Measurements from ENCODE around the gene GIGYF1. TPM values are rescaled to one million over a fixed set of nuclear protein-coding genes. Genes with fewer than 3 reads are reported as not detected.
"Not testable (repeated sequence)": the region's sequence is repeated elsewhere in the genome, so short reads cannot be mapped to it uniquely, and the experiment has no call there.

Gene GIGYF1
- total RNA-seq, 1 experiment from 2014 or later = 22.1 TPM

GRCh38 chr7:100678291-100678984, 15.6 kb downstream of the GIGYF1 start:
- in situ Hi-C loops (cut with HindIII; ENCODE audit: low pct_unique_long_range_greater_than_20kb, low sequenced_read_pairs) = no loop called here
- DNase-seq (ENCODE audit: low read depth, low spot score) = no peak

DNA sequence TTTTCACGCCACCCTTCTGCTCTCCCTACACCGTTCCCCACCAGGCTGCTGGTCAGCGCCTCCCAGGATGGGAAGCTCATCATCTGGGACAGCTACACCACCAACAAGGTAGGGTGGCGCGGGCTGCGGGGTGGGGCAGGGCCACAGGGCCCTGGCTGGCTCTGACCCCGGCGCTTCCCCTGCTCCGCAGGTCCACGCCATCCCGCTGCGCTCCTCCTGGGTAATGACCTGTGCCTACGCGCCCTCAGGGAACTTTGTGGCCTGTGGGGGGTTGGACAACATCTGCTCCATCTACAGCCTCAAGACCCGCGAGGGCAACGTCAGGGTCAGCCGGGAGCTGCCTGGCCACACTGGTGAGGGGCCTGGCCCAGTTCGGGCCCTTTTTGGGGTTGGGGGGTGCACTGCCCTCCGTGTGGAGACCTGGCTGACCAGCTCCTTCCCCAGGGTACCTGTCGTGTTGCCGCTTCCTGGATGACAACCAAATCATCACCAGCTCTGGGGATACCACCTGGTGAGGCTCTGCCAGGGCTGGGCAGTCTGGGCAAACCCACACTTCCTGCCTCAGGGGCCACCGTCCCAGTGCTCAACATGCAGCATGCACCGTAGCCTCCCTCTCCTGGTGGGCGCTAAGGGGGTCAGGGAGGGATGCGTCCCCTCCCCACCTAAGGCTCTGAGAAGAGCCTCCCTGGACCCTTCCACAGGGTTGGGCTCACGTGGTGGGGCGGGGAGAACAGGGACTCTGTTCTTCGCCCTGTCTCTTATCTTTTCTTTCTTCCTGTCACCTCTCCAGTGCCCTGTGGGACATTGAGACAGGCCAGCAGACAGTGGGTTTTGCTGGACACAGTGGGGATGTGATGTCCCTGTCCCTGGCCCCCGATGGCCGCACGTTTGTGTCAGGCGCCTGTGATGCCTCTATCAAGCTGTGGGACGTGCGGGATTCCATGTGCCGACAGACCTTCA, 16.5 kb downstream of the GIGYF1 start:
- in situ Hi-C loops (cut with HindIII; ENCODE audit: low pct_unique_long_range_greater_than_20kb, low sequenced_read_pairs) = no loop called here
- no peak for DNase-seq (ENCODE audit: low read depth, low spot score)

DNA sequence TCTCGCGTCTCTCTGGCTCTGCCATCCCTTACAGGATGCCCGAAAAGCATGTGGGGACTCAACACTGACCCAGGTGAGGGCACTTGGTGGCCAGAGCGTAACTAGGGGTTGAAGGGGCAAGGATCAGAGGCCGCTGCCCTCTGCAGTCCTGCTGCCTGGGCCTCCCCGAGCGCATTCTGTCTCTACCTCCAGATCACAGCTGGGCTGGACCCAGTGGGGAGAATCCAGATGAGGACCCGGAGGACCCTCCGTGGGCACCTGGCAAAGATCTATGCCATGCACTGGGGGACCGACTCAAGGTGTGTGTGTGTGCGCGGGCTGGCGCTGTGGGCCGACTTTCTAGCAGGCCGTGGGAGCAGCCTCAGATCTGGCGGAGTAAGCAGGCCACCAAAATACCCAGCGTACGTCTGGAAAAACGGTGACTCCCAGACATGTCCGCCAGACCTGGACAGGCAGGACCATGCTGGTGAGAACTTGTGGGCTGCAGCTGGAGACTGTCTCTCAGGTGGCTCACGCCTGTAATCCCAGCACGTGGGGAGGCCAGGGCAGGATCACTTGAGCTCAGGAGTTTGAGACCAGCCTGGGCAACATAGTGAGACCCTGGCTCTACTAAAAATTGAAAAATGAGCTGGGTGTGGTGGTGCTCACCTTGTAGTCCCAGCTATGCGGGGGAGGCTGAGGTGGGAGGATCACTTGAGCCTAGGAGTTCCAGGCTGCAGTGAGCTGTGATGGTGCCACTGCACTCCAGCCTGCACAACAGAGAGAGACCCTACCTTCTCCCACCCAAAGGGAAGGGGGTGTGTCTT, 17.3 kb downstream of the GIGYF1 start:
- in situ Hi-C loops (cut with HindIII; ENCODE audit: low pct_unique_long_range_greater_than_20kb, low sequenced_read_pairs) = no loop called here
- DNase-seq (ENCODE audit: low read depth, low spot score) = no peak

- peak; percentile 40 for DNase-seq (ENCODE audit: low read depth, low spot score)
- in situ Hi-C loops (cut with HindIII; ENCODE audit: low pct_unique_long_range_greater_than_20kb, low sequenced_read_pairs) = no loop called here
Observed at GRCh38 chr7:100675581-100676350, 18.3 kb downstream of the GIGYF1 start.

DNA sequence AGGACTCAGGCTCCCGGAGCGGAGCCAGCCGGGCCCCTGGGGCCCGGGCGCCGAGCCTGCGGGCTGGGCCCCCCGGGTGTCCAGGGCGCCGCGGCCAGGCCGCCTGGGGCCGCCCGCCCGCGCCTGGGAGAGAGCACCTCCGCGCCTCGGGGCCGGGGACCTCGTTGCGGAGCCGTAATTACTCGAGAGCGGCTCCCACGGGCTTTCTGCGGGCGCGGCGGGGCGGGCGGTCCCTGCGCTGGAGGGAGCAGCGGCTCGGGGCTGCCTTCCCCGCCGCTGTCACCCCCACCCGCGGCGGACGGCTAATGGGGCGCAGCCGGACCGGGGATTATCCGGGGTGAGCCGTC, 19.0 kb downstream of the GIGYF1 start:
- in situ Hi-C loops (cut with HindIII; ENCODE audit: low pct_unique_long_range_greater_than_20kb, low sequenced_read_pairs) = no loop called here
- no peak for DNase-seq (ENCODE audit: low read depth, low spot score)

DNA sequence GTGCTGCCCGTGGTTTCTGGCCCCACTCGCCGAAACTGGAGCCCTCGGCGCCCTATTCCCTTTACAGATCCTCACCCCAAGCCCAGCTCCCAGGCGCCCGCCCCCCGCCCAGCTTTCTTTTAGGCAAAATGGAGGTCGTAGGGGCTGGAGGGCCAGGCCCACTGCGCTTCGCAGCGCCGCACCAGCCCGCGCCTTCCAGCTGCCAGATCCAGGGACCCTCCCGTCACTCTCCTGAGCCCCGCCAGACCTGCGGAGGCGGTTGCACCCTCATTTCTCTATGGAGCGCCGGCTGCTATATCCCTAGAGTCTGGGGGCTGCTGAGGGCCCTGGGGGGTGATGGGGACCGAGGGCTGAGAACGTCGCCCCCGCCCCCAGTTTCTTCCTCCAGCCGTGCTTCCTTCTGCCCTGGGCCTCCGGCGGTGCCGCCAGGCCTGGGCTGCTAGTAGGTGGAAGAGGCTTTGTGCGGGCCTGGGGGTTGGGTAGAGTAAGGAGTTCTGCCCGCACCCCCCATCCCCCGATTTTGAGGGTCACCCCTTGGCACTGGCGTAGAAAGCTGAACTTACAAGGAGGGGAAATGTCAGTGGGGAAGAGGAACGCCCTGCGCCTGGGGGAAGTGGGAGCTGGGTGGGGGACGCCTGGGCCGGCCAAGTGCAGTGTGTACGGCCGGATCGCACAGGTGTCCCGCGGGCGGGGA, 19.5 kb downstream of the GIGYF1 start:
- in situ Hi-C loops (cut with HindIII; ENCODE audit: low pct_unique_long_range_greater_than_20kb, low sequenced_read_pairs) = no loop called here

GRCh38 chr7:100673942-100674410, 20.1 kb downstream of the GIGYF1 start:
- no peak for DNase-seq (ENCODE audit: low read depth, low spot score)
- in situ Hi-C loops (cut with HindIII; ENCODE audit: low pct_unique_long_range_greater_than_20kb, low sequenced_read_pairs) = no loop called here

More for the DNA sequence above, 19.5 kb downstream of the GIGYF1 start:
- no peak for DNase-seq (ENCODE audit: low read depth, low spot score)

DNA sequence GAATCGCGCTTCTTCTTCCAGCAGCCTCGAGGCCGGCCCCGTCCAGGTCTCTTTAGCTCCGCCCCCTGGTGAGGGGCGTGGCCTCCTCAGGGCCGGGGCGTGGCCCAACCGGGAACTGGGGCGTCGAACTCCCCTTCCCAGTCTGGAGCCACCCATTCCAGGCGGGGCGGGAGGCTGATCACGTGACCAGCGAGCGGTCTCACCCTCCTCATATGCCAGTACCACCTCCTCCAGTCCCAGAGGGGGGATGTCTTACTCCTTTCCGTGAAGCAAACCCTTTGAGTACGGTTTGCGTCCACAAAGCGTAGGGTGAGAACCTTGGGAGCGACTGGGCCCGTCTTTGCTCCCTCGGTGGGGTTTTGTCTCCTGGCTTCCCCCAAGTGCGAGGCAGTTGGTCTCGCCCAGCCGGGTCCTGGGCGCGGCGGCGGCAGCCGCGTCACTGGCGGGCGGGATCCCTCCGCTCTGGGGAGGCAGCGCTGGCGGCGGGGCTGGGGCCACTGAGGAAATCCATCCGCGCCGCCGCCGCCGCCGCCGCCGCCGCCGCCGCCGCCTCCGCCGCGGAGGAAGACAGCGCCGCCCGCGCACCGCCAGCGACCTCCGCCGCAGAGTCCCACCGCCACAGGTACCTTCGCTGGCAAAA, 20.6 kb downstream of the GIGYF1 start, which contains the start of gene GNB2:
TSS of gene GNB2 (plus strand) at position 439 of the 640 bp plus-strand sequence. CDS start 2,526 bp downstream, outside the sequence.
- DNase-seq (ENCODE audit: low read depth, low spot score) = peak; percentile 100
- in situ Hi-C loops (cut with HindIII; ENCODE audit: low pct_unique_long_range_greater_than_20kb, low sequenced_read_pairs) = no loop called here

DNA sequence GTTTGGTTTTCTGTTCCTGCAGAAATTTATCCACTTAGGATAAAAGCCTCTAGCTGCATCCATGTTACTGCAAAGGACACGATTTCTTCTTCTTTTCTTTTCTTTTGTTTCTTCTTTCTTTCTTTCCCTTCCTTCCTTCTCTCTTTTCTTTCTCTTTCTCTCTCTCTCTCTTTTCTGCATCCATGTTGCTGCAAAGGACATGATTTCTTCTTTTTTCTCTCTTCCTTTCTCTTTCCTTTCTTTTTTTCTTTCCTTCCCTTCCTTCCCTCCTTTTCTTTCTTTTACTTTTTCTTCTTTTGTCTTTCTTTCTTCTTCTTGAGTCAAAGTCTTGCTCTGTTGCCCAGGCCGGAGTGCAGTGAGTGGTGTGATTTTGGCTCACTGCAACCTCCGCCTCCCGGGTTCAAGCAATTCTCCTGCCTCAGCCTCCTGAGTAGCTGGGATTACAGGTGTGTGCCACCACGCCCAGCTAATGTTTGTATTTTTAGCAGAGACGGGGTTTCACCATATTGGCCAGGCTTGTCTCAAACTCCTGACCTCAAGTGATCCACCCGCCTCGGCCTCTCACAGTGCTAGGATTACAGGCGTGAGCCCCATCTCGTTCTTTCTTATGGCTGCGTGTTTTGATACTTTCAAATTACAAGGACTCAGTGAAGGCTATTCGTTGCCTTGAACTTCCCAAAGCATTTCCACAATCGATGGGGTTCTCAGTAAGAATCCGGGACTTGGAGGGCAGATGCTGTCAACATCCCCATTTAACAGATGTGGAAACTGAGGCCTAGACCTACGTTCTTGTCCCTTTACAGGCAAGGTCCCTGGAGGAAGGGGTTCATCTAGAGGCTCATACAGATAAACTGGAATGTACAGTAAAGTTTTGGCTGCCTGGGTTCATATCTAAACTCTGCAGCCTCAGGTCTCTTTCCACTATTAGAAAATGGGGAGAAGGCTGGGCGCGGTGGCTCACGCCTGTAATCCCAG, 22.4 kb downstream of the GIGYF1 start:
- DNase-seq (ENCODE audit: low read depth, low spot score) = no peak
- in situ Hi-C loops (cut with HindIII; ENCODE audit: low pct_unique_long_range_greater_than_20kb, low sequenced_read_pairs) = no loop called here

GRCh38 chr7:100670074-100670473, 24.0 kb downstream of the GIGYF1 start:
- in situ Hi-C loops (cut with HindIII; ENCODE audit: low pct_unique_long_range_greater_than_20kb, low sequenced_read_pairs) = no loop called here
- no peak for DNase-seq (ENCODE audit: low read depth, low spot score)

- DNase-seq (ENCODE audit: low read depth, low spot score); in situ Hi-C loops (cut with HindIII; ENCODE audit: low pct_unique_long_range_greater_than_20kb, low sequenced_read_pairs): not testable (repeated sequence)
Observed at GRCh38 chr7:100669106-100669505, 24.9 kb downstream of the GIGYF1 start.

DNA sequence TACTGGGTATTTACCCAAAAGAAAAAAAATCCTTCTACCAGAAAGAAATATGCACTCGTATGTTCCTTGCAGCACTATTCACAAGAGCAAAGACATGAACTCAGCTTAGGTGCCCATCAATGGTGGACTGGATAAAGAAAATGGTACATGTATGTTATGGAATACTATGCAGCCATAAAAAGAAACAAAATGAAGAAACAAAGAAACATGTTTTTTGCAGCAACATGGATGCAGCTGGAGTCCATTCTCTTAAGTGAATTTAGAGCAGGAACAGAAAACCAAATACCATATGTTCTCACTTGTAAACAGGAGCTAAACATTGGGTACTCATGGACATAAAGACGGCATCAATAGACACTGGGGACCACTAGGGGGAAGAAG, 26.0 kb downstream of the GIGYF1 start:
- in situ Hi-C loops (cut with HindIII; ENCODE audit: low pct_unique_long_range_greater_than_20kb, low sequenced_read_pairs) = no loop called here
- DNase-seq (ENCODE audit: low read depth, low spot score) = no peak

DNA sequence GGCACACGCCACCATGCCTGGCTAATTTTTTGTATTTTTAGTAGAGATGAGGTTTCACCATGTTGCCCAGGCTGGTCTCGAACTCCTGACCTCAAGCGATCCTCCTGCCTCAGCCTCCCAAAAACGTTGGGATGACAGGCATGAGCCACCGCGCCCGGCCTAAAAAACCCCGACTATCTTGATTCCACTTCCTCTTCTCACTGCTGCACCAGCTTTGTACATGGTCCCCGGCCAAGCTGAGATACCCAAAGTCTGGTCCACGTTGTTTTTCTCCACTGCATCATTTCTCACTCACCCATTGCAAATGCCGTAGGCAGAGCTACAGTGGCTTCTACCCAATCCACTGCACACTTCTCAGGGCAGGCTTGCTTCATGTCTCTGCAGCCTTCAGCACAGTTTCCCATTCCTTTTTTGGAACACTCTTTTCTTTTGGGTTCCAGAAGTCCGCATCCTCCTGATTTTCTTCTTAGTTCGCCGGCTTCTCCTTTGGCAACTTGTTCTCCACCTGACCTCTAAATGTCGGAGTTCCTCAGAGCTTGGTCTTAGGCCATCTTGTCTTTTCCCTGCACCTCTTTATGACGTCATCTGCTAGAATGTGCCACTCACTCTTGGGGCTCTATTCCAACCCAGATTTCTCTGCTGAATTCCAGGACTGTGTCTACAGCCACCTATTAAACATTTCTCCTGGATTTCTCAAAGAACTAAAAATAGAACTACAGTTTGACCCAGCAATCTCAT, 26.6 kb downstream of the GIGYF1 start:
- in situ Hi-C loops (cut with HindIII; ENCODE audit: low pct_unique_long_range_greater_than_20kb, low sequenced_read_pairs) = no loop called here
- DNase-seq (ENCODE audit: low read depth, low spot score) = no peak

DNA sequence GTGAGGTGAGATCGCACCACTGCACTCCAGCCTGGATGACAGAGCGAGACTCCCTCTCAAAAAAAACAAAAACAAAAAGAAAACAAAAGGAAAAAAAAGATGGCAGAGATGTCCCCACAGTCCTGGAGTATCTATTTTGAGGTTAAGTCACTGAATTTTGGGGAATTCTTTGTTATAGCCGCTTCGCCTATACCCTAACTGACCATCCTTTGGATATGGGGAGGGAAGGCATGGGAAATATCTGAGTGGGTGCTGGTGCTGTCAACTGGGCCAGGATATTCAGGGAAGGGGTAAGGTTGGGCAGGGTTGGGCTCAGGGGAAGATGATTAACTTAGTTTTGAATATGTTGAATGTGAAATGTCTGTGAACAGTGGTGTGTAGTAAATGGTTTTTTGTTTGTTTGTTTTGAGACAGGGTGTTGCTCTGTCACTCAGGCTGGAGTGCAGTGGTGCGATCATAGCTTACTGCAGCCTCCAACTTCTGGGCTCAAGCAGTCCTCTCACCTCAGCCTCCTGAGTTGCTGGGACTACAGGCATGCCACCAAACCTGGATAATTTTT, 28.8 kb downstream of the GIGYF1 start:
- DNase-seq (ENCODE audit: low read depth, low spot score) = no peak
- in situ Hi-C loops (cut with HindIII; ENCODE audit: low pct_unique_long_range_greater_than_20kb, low sequenced_read_pairs) = no loop called here
